Aorta (tissue), 5 donors: ENCODE results near the gene CD34. TPM values are rescaled to one million over a fixed set of nuclear protein-coding genes. Genes with fewer than 3 reads are reported as not detected.
A peak's percentile ranks its signal among the peaks of the same experiment; 100 is the strongest.

Experiments
- ATAC-seq: fragments of 200-7000 bp; cut with Tn5 transposase; one replicate; pipeline ENCODE4 v1.9.1; 2022; ENCODE audit warnings: moderate library complexity; ENCODE audit not compliant: low FRiP score
- DNase-seq, 2 donors: peaks; one replicate each; pipeline ENCODE4 v3.0.0-alpha.2; 2020
- H3K27ac ChIP-seq, 2 donors: one replicate each; pipeline ENCODE4 v1.5.1; 2013; ENCODE audit warnings: low read length in 2 of 2, mild to moderate bottlenecking in 2 of 2, moderate library complexity in 2 of 2, control low read depth in 1 of 2, inconsistent platforms in 1 of 2, low read depth in 1 of 2
- H3K27me3 ChIP-seq, 2 donors: one replicate each; pipeline ENCODE4 v1.6.1; 2013; ENCODE audit warnings: control low read depth in 1 of 2, low read length in 1 of 2, mild to moderate bottlenecking in 1 of 2, moderate library complexity in 1 of 2; ENCODE audit not compliant: insufficient read depth in 2 of 2, control insufficient read depth in 1 of 2
- H3K36me3 ChIP-seq, 2 donors: one replicate each; pipeline ENCODE4 v1.6.1; 2013; ENCODE audit warnings: control low read depth in 1 of 2, low read length in 1 of 2, mild to moderate bottlenecking in 1 of 2; ENCODE audit not compliant: insufficient read depth in 2 of 2, control insufficient read depth in 1 of 2
- H3K4me1 ChIP-seq, 2 donors: one replicate each; pipeline ENCODE4 v1.6.1; 2013; ENCODE audit warnings: low read length in 2 of 2, control low read depth in 1 of 2, mild to moderate bottlenecking in 1 of 2, moderate library complexity in 1 of 2; ENCODE audit not compliant: insufficient read depth in 2 of 2, control insufficient read depth in 1 of 2
- H3K4me3 ChIP-seq, 2 donors: one replicate each; pipeline ENCODE4 v1.5.1; 2013; ENCODE audit warnings: low read length in 2 of 2, control low read depth in 1 of 2, mild to moderate bottlenecking in 1 of 2
- H3K9me3 ChIP-seq: one replicate; pipeline ENCODE4 v1.6.1; 2013; ENCODE audit warnings: mild to moderate bottlenecking, low read length; ENCODE audit not compliant: control insufficient read depth
- WGBS, 2 donors: extraction: QIAGEN DNeasy Blood & Tissue Kit; methylation state at CpG; one replicate each; pipeline ENCODE4 v1.1.7; 2013; 5-methylcytosine and 5-hydroxymethylcytosine counted together
- intact Hi-C, 2 donors: fragments of 100-400 bp; cut with DNase I; formaldehyde crosslinking; loops; one replicate each; pipeline versions ENCODE4 v1.14.2 to v1.15.0; 2022
- polyA plus RNA-seq, 2 donors: library from polyadenylated mRNA; stranded (reverse); fragments of 200-250 nt; gene quantifications; one replicate each; pipeline ENCODE4 v1.2.3, GENCODE V29; 2013
- total RNA-seq, 2 donors: library from RNA; stranded (reverse); fragmentation: NEBNext Ultra II Directional; extraction: Animal tissue kit (Norgen Biotek cat#: 25700); gene quantifications; one replicate each; pipeline ENCODE4 v1.2.1, GENCODE V29; 2021
- donor health status: healthy with polysubstance abuse.
- donor health status: Bipolar disorder and iron deficiency.
- donor health status: DM: no; HTN: no; CAD: no.
- donor health status: DM: no; HTN: no; CAD: no.
- donor health status: DM: yes; HTN: yes; CAD: no.

CD34 gene
- total and polyA plus RNA-seq, 4 donors = 10.5 to 195 (median 39.0) TPM

DNA sequence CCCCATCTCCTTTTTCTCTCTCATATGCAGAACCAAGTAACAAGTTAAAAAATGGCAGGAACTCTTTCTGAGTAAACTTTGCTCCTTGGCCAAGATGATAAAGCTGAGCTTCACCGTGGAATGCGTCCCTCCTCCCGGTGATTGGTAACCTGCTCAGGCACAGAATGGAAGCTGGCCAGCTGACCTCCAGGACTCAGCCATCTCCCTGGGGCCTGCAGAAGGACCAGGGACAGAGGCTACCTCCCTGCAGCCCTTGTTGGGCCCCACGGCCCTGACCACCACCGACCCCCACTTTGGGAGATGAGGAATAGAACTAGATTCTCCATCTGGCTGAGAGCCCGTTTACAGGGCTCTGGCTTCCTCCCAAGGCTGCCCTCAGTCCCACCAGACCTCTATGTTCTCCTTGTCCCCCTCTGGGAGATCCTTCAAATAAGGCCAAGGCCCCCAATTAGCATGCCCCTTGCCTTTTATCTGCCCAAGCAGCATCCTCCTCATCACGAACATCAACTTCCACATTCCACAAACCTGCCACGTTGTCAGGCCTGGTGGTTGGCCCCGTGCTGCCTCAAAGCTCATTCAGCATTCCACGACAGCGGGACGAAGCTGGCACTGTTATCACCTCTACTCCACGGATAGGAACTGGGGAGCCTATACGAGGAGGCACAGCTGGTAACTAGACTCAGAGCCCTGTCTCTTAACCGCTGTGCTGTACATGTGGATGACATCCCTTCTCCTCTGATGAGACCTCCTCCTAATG lies 74.2 kb downstream of the CD34 start:
- no peak overlapping the region for H3K4me3 ChIP-seq
- WGBS, 2 donors = 44 to 46% methylated on average over 15 of the region's 15 CpGs
- H3K36me3 ChIP-seq = no peaks in the 10 kb centered on the region
- H3K27me3 ChIP-seq = no peaks in the 10 kb centered on the region
- ATAC-seq (no peak), DNase-seq (no peak)
- peaks cover 0 to 4% of the 10 kb centered on the region in 2 donors for H3K4me1 ChIP-seq
- H3K27ac ChIP-seq = peak overlapping the region in 1 of 2 donors; percentile 14
- intact Hi-C loops = no loop called here
- H3K9me3 ChIP-seq = no peaks in the 10 kb centered on the region

DNA sequence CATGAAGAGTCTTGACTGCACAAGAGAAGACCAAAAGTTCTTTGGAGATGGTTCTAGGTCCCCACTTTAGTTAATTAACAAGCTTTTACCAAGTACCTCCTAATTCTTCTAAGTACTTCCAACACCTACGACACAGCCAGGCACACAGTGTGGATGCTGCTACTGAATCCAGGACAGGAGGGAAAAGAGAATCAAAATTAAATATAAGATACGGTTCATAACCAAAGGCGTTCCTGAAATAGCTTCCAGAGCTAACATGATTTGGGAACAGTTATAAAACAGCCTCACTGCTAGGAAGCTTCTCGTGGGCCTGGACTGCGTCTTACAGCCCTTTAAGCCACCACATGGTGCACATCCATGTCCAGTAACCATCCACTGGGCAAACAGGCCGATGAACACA lies 75.0 kb downstream of the CD34 start:
- no peak for DNase-seq
- Histone ChIP-seq H3K36me3 (no peaks in the 10 kb centered on the region), H3K27ac (peak overlapping the region in 1 of 2 donors; percentile 35), H3K27me3 (no peaks in the 10 kb centered on the region), H3K4me1 (peaks cover 0 to 2% of the 10 kb centered on the region in 2 donors), H3K4me3 (no peak overlapping the region), H3K9me3 (no peaks in the 10 kb centered on the region)
- 79 to 87% methylated on average over 6 of the region's 6 CpGs for WGBS, 2 donors
- no peak for ATAC-seq
- intact Hi-C loops = no loop called here

DNA sequence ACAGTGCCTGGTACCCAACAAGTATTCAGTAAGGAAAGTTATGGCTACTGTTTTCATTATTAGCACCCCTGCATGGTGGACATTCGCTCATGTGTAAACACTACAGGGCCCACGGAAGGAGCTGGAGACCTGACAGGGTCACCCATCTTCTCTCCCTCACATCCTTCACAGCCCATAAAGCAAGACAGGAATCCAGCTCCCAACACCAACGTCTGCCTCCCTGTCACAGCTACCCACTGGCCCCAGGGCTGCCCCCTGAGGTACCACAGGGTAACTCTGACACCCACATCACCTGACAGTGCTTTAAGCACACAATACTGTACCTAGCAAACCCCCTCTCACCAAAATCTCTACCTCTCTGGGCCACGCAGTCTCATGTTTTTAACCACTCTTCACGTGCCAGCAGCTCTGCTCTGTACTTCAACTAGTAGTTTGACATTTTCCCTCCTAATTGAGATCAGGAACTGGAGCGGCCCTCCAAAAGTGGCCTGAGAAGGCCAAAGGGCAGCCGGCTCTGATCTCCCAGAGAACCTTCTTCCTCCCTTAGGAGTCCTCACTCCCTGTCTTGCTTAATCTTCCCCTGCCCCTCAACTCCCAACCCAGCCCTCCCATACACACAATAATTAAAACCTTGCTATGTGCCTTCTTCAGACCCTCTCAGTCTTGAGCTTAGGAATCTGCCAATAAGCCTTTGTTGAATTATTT lies 76.8 kb downstream of the CD34 start:
- ATAC-seq (no peak), DNase-seq (no peak)
- no peaks in the 10 kb centered on the region for H3K27me3 ChIP-seq
- no peaks in the 10 kb centered on the region for H3K9me3 ChIP-seq
- no peaks in the 10 kb centered on the region for H3K36me3 ChIP-seq
- intact Hi-C loops = no loop called here
- no peak overlapping the region for H3K27ac ChIP-seq
- peaks cover 0 to 2% of the 10 kb centered on the region in 2 donors for H3K4me1 ChIP-seq
- H3K4me3 ChIP-seq = no peak overlapping the region
- WGBS, 2 donors = 92% methylated on average over 7 of the region's 7 CpGs

DNA sequence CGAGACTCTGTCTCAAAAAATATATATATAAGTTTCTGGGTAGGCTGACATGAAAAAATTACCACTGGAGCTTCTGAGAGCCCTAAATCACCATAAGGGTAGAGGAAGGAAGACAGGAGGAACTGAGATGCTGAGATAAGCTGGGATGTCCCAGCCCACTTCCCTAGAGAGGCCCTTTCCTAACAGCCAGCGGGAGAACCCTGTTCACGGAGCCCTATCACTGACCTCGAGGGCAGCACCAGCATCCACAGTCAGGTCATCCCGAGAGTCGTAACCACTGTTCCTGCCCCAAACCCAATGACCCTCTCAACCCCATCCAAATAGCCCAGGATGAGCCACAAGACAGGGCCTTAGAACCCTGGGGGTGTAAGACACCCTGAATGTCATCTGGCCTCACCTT lies 77.5 kb downstream of the CD34 start:
- no peak for DNase-seq
- WGBS, 2 donors = 93 to 94% methylated on average over 6 of the region's 6 CpGs
- H3K4me1 ChIP-seq = no peaks in the 10 kb centered on the region
- peak overlapping the region in 1 of 2 donors; percentile 30 for H3K27ac ChIP-seq
- H3K4me3 ChIP-seq = no peak overlapping the region
- ATAC-seq = no peak
- H3K36me3 ChIP-seq = no peaks in the 10 kb centered on the region
- intact Hi-C loops = no loop called here
- H3K27me3 ChIP-seq = no peaks in the 10 kb centered on the region
- H3K9me3 ChIP-seq = no peaks in the 10 kb centered on the region

DNA sequence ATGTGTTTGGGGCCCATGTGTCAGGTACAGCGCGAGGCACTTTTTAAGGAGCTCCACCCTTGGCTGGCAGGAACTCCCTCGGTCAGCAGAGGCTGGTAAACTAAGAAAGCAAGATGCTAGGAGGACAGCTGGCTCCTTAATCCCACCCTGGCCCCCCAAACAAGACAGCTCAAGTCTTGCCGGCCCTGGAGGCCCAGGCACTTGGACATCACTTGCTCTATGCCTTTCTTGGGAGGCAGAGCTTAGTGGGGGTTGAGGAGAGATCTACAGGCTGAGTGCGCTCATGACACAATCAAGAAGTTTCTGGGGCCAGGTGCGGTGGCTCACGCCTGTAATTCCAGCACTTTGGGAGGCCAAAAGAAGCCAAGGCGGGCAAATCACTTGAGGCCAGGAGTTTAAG lies 78.1 kb downstream of the CD34 start:
- Histone ChIP-seq H3K9me3 (no peaks in the 10 kb centered on the region), H3K4me3 (no peak overlapping the region), H3K27ac (peak overlapping the region in 1 of 2 donors; percentile 23), H3K27me3 (no peaks in the 10 kb centered on the region), H3K36me3 (no peaks in the 10 kb centered on the region), H3K4me1 (no peaks in the 10 kb centered on the region)
- intact Hi-C loops = no loop called here
- DNase-seq (no peak), ATAC-seq (no peak)
- 95 to 98% methylated on average over 8 of the region's 8 CpGs for WGBS, 2 donors

DNA sequence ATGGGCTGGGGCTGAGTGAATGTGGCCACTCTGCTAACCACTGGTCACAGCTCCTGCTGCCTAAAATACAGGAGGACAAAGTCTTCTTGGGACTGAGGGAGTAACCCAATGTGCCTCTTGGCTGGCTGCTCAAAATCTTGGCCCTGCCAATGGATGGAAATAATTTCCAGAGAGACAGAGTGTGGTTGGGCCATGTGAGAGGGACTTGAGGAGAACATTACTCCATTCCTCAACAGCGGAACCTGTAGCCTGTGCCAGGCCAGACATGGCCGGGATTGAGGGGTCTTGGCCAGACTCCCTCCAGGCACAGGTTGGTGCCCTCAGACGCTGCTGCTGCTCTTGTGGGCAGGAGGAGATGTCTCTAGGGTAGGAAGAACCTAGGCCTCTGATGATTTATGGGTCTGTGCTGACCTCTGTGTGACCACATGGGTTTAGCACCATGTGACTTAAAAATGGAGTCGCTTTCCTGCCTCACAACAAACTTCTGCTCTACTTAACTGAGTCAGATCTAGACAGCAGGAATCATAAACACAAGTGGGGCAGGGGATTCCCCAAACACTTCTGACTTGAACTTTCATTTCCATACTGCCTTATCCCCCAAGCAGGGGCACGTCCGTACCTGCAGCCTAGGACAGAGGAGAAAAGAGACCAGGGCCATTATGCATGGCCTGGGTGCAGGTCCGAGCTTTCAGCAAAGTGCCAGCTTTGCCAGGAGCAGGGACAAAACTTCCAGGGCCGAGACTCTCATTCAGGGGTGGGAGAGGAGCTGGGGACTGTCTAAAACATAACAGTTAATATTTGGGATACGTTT lies 79.2 kb downstream of the CD34 start:
- H3K4me1 ChIP-seq = no peaks in the 10 kb centered on the region
- WGBS, 2 donors = 49 to 59% methylated on average over 9 of the region's 9 CpGs
- H3K27ac ChIP-seq = peak overlapping the region; percentile 0 to 73

More for the DNA sequence above, 79.2 kb downstream of the CD34 start:
- no peak for DNase-seq
- H3K27me3 ChIP-seq = no peaks in the 10 kb centered on the region
- H3K9me3 ChIP-seq = no peaks in the 10 kb centered on the region
- H3K36me3 ChIP-seq = no peaks in the 10 kb centered on the region
- intact Hi-C loops = no loop called here
- no peak overlapping the region for H3K4me3 ChIP-seq
- ATAC-seq = peak; percentile 71

Other genes with a start within 250 kb of the CD34 start
- gene CD46, start 159.1 kb downstream of the CD34 start, total RNA-seq = 100 to 1,000 TPM; 189 to 210 TPM
- gene CD46, start 159.1 kb downstream of the CD34 start, polyA plus RNA-seq = 100 to 1,000 TPM in 1 of 2 donors, 10 to 100 TPM in 1; 56.3 to 153 TPM